GM23248 (cell line): ENCODE data around the gene TRIM65.

Source experiments
- EZH2 ChIP-seq: fragments of 200-600 bp; sonication (generic); IDR thresholded peaks from 2 replicates; pipeline ENCODE4 v1.6.1; 2018; ENCODE audit warnings: antibody characterized with exemption, mild to moderate bottlenecking; ENCODE audit not compliant: insufficient read depth, poor library complexity, severe bottlenecking
- EZH2phosphoT487 ChIP-seq: fragments of 200-600 bp; sonication (generic); IDR thresholded peaks from 2 replicates; pipeline ENCODE4 v1.6.1; 2018; ENCODE audit warnings: antibody characterized with exemption, moderate library complexity, mild to moderate bottlenecking, low read depth; ENCODE audit not compliant: insufficient read depth

- TF ChIP-seq EZH2phosphoT487 (no peak), EZH2 (no peak)
Measured at GRCh38 chr17:75842411-75842810, 54.3 kb downstream of the TRIM65 start.
